ENCODE data around the gene CIZ1. TPM values are rescaled to one million over a fixed set of nuclear protein-coding genes. Genes with fewer than 3 reads are reported as not detected.

CIZ1 gene
- polyA plus RNA-seq, 2 of the 4 experiments (the other 2 are of a cell fraction): 39.2 to 92.5 TPM

DNA sequence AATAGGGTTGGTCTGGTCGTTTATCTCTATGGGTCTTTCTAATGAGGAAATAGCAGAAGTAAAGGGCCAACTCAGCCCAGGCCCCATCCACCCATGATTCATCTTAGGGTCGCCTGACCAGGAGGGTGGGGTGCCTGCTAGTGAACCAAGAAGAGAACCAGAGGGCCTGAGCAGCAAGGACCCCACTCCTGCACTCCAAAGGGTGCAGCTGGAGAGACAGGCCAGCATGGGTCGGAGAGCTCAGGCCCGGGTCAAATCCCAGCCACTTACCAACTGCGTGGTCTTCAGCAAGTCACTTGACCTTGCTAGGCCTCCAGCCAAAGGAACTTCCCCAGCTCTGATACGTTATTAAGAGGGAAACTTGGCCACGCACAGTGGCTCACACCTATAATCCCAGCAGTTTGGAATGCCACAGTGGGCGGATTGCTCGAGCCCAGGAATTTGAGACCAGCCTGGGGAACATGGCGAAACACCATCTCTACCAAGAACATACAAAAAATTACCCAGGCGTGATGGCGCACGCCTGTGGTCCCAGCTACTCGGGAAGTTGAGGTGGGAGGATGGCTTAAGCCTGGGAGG lies 27.0 kb downstream of the CIZ1 start:
- ATAC-seq (no peak), FAIRE-seq (no peak), DNase-seq (ENCODE audit: low read depth in 1 of 2, low spot score in 1 of 2) (no peak)
- H3K27ac ChIP-seq: no peak overlapping the region
- no peak overlapping the region for H3K4me3 ChIP-seq
- no peak overlapping the region for H3K4me2 ChIP-seq
- WGBS (ENCODE audit: missing lambda C conversion rate): 80% methylated on average over 11 of the region's 14 CpGs
- TF ChIP-seq NR3C1 (IDR thresholded peaks at IDR 0.05) (no peak), FOSB (CRISPR knock-in tag; IDR thresholded peaks at IDR 0.05) (no peak), HDAC2 (IDR thresholded peaks at IDR 0.05) (no peak), CEBPB (IDR thresholded peaks at IDR 0.05) (no peak), FOSL2 (IDR thresholded peaks at IDR 0.05) (no peak), FOSL2 (CRISPR knock-in tag; IDR thresholded peaks at IDR 0.05) (no peak), EHF (CRISPR knock-in tag; IDR thresholded peaks at IDR 0.05) (no peak), ZFP36 (IDR thresholded peaks at IDR 0.05; ENCODE audit: borderline replicate concordance, partially characterized antibody) (no peak), HOXB5 (CRISPR knock-in tag; IDR thresholded peaks at IDR 0.05) (no peak), JUN (IDR thresholded peaks at IDR 0.05) (no peak), MYC (IDR thresholded peaks at IDR 0.05; ENCODE audit: borderline replicate concordance, low read length) (no peak), MAZ (IDR thresholded peaks at IDR 0.05; ENCODE audit: borderline replicate concordance, low read depth, low read length) (no peak), POLR2AphosphoS2 (conservative IDR thresholded peaks at IDR 0.05; ENCODE audit: low read length) (no peak), NFE2L2 (conservative IDR thresholded peaks at IDR 0.05; ENCODE audit: low read length) (no peak), ZC3H11A (IDR thresholded peaks at IDR 0.05) (no peak)
- TF ChIP-seq, protein P1, sequence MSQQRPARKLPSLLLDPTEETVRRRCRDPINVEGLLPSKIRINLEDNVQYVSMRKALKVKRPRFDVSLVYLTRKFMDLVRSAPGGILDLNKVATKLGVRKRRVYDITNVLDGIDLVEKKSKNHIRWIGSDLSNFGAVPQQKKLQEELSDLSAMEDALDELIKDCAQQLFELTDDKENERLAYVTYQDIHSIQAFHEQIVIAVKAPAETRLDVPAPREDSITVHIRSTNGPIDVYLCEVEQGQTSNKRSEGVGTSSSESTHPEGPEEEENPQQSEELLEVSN (IDR thresholded peaks at IDR 0.05; ENCODE audit: borderline replicate concordance, low read depth): no peak
- TF ChIP-seq, protein P2, sequence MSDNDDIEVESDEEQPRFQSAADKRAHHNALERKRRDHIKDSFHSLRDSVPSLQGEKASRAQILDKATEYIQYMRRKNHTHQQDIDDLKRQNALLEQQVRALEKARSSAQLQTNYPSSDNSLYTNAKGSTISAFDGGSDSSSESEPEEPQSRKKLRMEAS (IDR thresholded peaks at IDR 0.05): no peak
- TF ChIP-seq, protein P3, sequence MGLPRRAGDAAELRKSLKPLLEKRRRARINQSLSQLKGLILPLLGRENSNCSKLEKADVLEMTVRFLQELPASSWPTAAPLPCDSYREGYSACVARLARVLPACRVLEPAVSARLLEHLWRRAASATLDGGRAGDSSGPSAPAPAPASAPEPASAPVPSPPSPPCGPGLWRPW (IDR thresholded peaks at IDR 0.05): no peak
- ChIA-PET CTCF (interaction anchor here (0.9 to 1.7 kb wide), 7 partner anchors 12 to 47 kb away, joined by 3 to 5 read pairs (median 3); no protein-coding TSS in a partner anchor), POLR2A (no interaction called here)
- peaks cover 7% of the 10 kb centered on the region; the same call in 1 of the 3 replicates for H3K4me1 ChIP-seq
- no peaks in the 10 kb centered on the region for H3K9me3 ChIP-seq

DNA sequence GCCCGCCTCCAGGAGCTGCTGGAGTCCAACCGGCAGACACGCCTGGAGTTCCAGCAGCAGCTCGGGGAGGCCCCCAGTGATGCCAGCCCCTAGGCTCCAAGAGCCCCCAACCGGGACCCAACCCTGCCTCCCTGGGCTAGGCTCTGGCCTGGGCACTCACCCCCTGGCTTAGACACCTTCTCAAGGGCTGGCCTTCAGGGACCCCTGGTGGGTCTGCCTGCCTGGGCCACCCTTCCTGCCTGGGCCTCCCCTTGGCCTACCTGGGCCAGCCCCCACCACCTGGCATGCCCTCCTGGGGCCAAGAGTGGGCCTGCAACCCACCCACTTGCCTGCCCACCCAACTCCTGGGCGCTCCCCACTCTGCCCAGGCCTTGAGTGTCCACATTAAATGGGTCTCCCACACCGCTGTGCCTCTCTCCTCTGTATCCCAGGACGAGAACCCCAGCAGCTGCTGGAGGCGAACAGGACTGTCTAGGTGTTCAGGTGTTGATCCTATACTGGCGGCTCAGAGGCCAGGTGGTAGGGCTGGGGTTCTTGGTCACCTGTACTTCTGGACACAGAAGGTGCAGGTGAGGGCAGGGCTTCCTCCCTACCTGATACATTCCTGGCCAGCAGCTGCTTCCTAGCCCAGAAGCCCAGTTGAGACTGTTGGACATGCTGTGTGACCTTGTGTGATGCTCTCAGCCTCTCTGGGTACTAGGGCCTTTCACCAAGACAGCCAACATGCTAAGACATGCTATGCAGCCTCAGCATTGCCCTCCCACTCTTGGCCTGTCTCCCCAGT lies 27.7 kb downstream of the CIZ1 start:
- DNase-seq (ENCODE audit: low read depth in 1 of 2, low spot score in 1 of 2) (no peak), ATAC-seq (no peak), FAIRE-seq (no peak)
- Histone ChIP-seq H3K27ac (no peak overlapping the region), H3K4me2 (no peak overlapping the region), H3K9me3 (no peaks in the 10 kb centered on the region), H3K4me3 (no peak overlapping the region), H3K4me1 (peaks cover 11% of the 10 kb centered on the region; the same call in 1 of the 3 replicates)
- ChIA-PET POLR2A (no interaction called here), CTCF (interaction anchor here (0.9 to 1.4 kb wide), 3 partner anchors 11 to 17 kb away, joined by 3 read pairs; no protein-coding TSS in a partner anchor)
- WGBS (ENCODE audit: missing lambda C conversion rate): 94% methylated on average over 9 of the region's 10 CpGs
- TF ChIP-seq ZFP36 (IDR thresholded peaks at IDR 0.05; ENCODE audit: borderline replicate concordance, partially characterized antibody) (peak; percentile 17), GATA3 (IDR thresholded peaks at IDR 0.05; ENCODE audit: borderline replicate concordance) (no peak)

DNA sequence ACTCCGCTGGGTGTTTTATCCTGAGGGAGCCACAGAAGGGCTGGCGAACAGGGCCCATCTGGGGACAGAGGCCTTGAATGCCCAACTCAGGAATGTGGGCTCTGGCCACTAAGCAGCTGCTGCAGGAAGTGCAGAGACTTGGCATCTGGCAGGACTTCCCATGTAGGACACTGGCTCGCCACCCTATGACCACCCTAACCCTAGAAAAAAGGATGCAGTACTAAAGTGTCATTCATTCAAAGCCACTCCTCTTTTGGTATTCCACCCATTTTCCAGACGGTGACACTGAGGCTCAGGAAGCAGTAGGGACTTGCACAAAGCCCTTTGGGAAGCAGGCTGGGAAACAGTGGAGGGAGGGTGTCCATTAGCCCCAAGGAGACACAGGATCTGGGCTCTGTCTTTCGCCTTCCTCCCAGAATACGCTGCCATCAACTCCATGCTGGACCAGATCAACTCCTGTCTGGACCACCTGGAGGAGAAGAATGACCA lies 28.3 kb downstream of the CIZ1 start:
- Histone ChIP-seq H3K9me3 (no peaks in the 10 kb centered on the region), H3K4me3 (no peak overlapping the region), H3K4me2 (no peak overlapping the region), H3K27ac (no peak overlapping the region), H3K4me1 (peaks cover 11% of the 10 kb centered on the region; the same call in 1 of the 3 replicates)
- ATAC-seq: no peak
- CTCF ChIA-PET: interaction anchor here (1.0 kb wide), 1 partner anchor 18 kb away, joined by 3 read pairs; no protein-coding TSS in a partner anchor
- TF ChIP-seq GATA3 (IDR thresholded peaks at IDR 0.05; ENCODE audit: borderline replicate concordance): no peak
- no peak for TF ChIP-seq CBX2 (IDR thresholded peaks at IDR 0.05; ENCODE audit: borderline replicate concordance, low read depth)
- no peak for TF ChIP-seq MAZ (IDR thresholded peaks at IDR 0.05; ENCODE audit: borderline replicate concordance, low read depth, low read length)
- TF ChIP-seq, protein P3 (IDR thresholded peaks at IDR 0.05): no peak
- TF ChIP-seq JUNB (IDR thresholded peaks at IDR 0.05): no peak
- TF ChIP-seq CBX8 (IDR thresholded peaks at IDR 0.05): no peak
- no peak for TF ChIP-seq MYC (IDR thresholded peaks at IDR 0.05; ENCODE audit: borderline replicate concordance, low read length)
- no peak for TF ChIP-seq NPAS2 (CRISPR knock-in tag; IDR thresholded peaks at IDR 0.05; ENCODE audit: borderline replicate concordance)
- TF ChIP-seq POLR2AphosphoS2 (conservative IDR thresholded peaks at IDR 0.05; ENCODE audit: low read length): no peak
- no peak for TF ChIP-seq KDM5A (IDR thresholded peaks at IDR 0.05)
- no peak for TF ChIP-seq FOSL2 (IDR thresholded peaks at IDR 0.05)
- TF ChIP-seq FOSL2 (CRISPR knock-in tag; IDR thresholded peaks at IDR 0.05): no peak
- no peak for TF ChIP-seq NFE2L2 (conservative IDR thresholded peaks at IDR 0.05; ENCODE audit: low read length)
- TF ChIP-seq CHD4 (IDR thresholded peaks at IDR 0.05; ENCODE audit: borderline replicate concordance): no peak
- TF ChIP-seq RARB (CRISPR knock-in tag; IDR thresholded peaks at IDR 0.05): no peak
- no peak for TF ChIP-seq FOSB (CRISPR knock-in tag; IDR thresholded peaks at IDR 0.05)
- TF ChIP-seq EP300 (IDR thresholded peaks at IDR 0.05): no peak
- no peak for FAIRE-seq
- POLR2A ChIA-PET: no interaction called here
- no peak for DNase-seq (ENCODE audit: low read depth in 1 of 2, low spot score in 1 of 2)
- 91% methylated on average over 6 of the region's 6 CpGs for WGBS (ENCODE audit: missing lambda C conversion rate)
